ENCODE measurements around the gene PSMA4. TPM values are rescaled to one million over a fixed set of nuclear protein-coding genes. Genes with fewer than 3 reads are reported as not detected.

Gene PSMA4
- total and polyA plus RNA-seq, 9 donors: 145 to 191 (median 165) TPM

Other genes with a start within 250 kb of the PSMA4 start
- gene SKIC8, start 240.8 kb upstream of the PSMA4 start, total RNA-seq: 53.8 TPM
- gene SKIC8, start 240.8 kb upstream of the PSMA4 start, polyA plus RNA-seq (ENCODE audit: insufficient read depth in 1 of 8, insufficient read length in 8 of 8, low replicate concordance in 1 of 8): 10 to 100 TPM; 50.2 to 65.0 (median 56.6) TPM
- 69.1 TPM for gene CRABP1, start 200.1 kb upstream of the PSMA4 start, total RNA-seq
- gene CRABP1, start 200.1 kb upstream of the PSMA4 start, polyA plus RNA-seq (ENCODE audit: insufficient read depth in 1 of 8, insufficient read length in 8 of 8, low replicate concordance in 1 of 8): 100 to 1,000 TPM in 2 of 8 donors, 10 to 100 TPM in 6; 16.3 to 159 (median 63.7) TPM
- gene IREB2, start 102.2 kb upstream of the PSMA4 start, total RNA-seq: 33.2 TPM
- gene IREB2, start 102.2 kb upstream of the PSMA4 start, polyA plus RNA-seq (ENCODE audit: insufficient read depth in 1 of 8, insufficient read length in 8 of 8, low replicate concordance in 1 of 8): 10 to 100 TPM; 28.4 to 44.0 (median 38.5) TPM
- gene HYKK, start 32.9 kb upstream of the PSMA4 start, total RNA-seq: 4.0 TPM
- gene HYKK, start 32.9 kb upstream of the PSMA4 start, polyA plus RNA-seq (ENCODE audit: insufficient read depth in 1 of 8, insufficient read length in 8 of 8, low replicate concordance in 1 of 8): 1 to 10 TPM; 1.2 to 2.2 (median 1.8) TPM
- gene CHRNA5, start 25.1 kb downstream of the PSMA4 start, total RNA-seq: 0.71 TPM
- gene CHRNA5, start 25.1 kb downstream of the PSMA4 start, polyA plus RNA-seq (ENCODE audit: insufficient read depth in 1 of 8, insufficient read length in 8 of 8, low replicate concordance in 1 of 8): 1 to 10 TPM in 7 of 8 donors, under 1 TPM in 1; 0.80 to 1.8 (median 1.3) TPM
- gene CHRNA3, start 80.6 kb downstream of the PSMA4 start, total RNA-seq: 0.13 TPM
- gene CHRNA3, start 80.6 kb downstream of the PSMA4 start, polyA plus RNA-seq (ENCODE audit: insufficient read depth in 1 of 8, insufficient read length in 8 of 8, low replicate concordance in 1 of 8): 1 to 10 TPM in 1 of 8 donors, under 1 TPM in 6, not detected in 1; 0.07 to 2.7 (median 0.19) TPM
- 0.09 TPM for gene CHRNB4, start 100.8 kb downstream of the PSMA4 start, total RNA-seq
- 1 to 10 TPM in 4 of 8 donors, under 1 TPM in 4; 0.39 to 1.4 (median 0.99) TPM for gene CHRNB4, start 100.8 kb downstream of the PSMA4 start, polyA plus RNA-seq (ENCODE audit: insufficient read depth in 1 of 8, insufficient read length in 8 of 8, low replicate concordance in 1 of 8)

All from muscle of leg (tissue), 9 donors.